ENCODE results near the gene KLHL8.
"Not testable (repeated sequence)": the region's sequence is repeated elsewhere in the genome, so short reads cannot be mapped to it uniquely, and the experiment has no call there.

The KLHL8 gene

GRCh38 chr4:87166296-87166854 lies 54.0 kb downstream of the KLHL8 start:
- no peak for DNase-seq

- no peak for DNase-seq
Observed at GRCh38 chr4:87165892-87166291, 54.5 kb downstream of the KLHL8 start.

- DNase-seq: no peak
Observed at GRCh38 chr4:87153078-87153870, 67.1 kb downstream of the KLHL8 start.

- no peak for DNase-seq
Observed at GRCh38 chr4:87152310-87153041, 67.9 kb downstream of the KLHL8 start.

- no peak for DNase-seq
Observed at GRCh38 chr4:87151730-87152129, 68.7 kb downstream of the KLHL8 start.

GRCh38 chr4:87150498-87151261 lies 69.7 kb downstream of the KLHL8 start:
- DNase-seq: peak; percentile 45

- no peak for DNase-seq
Observed at GRCh38 chr4:87147116-87147515, 73.3 kb downstream of the KLHL8 start.

GRCh38 chr4:87145934-87146333 lies 74.5 kb downstream of the KLHL8 start:
- not testable (repeated sequence) for DNase-seq

- DNase-seq: no peak
Observed at GRCh38 chr4:87144356-87144755, 76.1 kb downstream of the KLHL8 start.

GRCh38 chr4:87141428-87141827 lies 79.0 kb downstream of the KLHL8 start:
- no peak for DNase-seq

GRCh38 chr4:87134122-87134521 lies 86.3 kb downstream of the KLHL8 start:
- DNase-seq: no peak

- no peak for DNase-seq
Observed at GRCh38 chr4:87133183-87133582, 87.2 kb downstream of the KLHL8 start.

GRCh38 chr4:87132035-87132434 lies 88.4 kb downstream of the KLHL8 start:
- DNase-seq: no peak

- no peak for DNase-seq
Observed at GRCh38 chr4:87130985-87131703, 89.3 kb downstream of the KLHL8 start.

- DNase-seq: no peak
Observed at GRCh38 chr4:87129681-87130080, 90.7 kb downstream of the KLHL8 start.

GRCh38 chr4:87128006-87128705 lies 92.3 kb downstream of the KLHL8 start:
- no peak for DNase-seq

- DNase-seq: no peak
Observed at GRCh38 chr4:87126056-87126455, 94.4 kb downstream of the KLHL8 start.

GRCh38 chr4:87122252-87122651 lies 98.2 kb downstream of the KLHL8 start:
- DNase-seq: peak; percentile 24

- DNase-seq: no peak
Observed at GRCh38 chr4:87121341-87122065, 98.9 kb downstream of the KLHL8 start.

GRCh38 chr4:87120411-87121162 lies 99.8 kb downstream of the KLHL8 start:
- DNase-seq: peak; percentile 38

Measured in NCI-H2029 treated with DMSO at 0.1 percent for 48 hours (cell line).